Kidney (tissue), 14 donors: ENCODE results near the gene ADAMTS20. TPM values are rescaled to one million over a fixed set of nuclear protein-coding genes. Genes with fewer than 3 reads are reported as not detected.

Experiments used
- DNase-seq, 5 donors: peaks; one replicate each; pipeline ENCODE4 v3.0.0-alpha.2; 2013 to 2020
- FAIRE-seq: peaks from 2 replicates; lab custom pipeline; 2012; peaks lifted over from hg19 to GRCh38; lab: Jason Lieb, UNC
- H3K27ac ChIP-seq, 2 donors: one replicate each; pipeline ENCODE4 v1.7.0; 2013; ENCODE audit warnings: low read depth in 2 of 2, low read length in 2 of 2, inconsistent platforms in 1 of 2
- H3K27me3 ChIP-seq: one replicate; pipeline ENCODE4 v1.7.1; 2013; ENCODE audit warnings: low read length, inconsistent platforms; ENCODE audit not compliant: control insufficient read depth, insufficient read depth
- H3K36me3 ChIP-seq, 3 donors: one replicate each; pipeline versions ENCODE4 v1.7.0 to v1.7.1; 2013; ENCODE audit warnings: low read length in 3 of 3, control low read depth in 1 of 3, inconsistent platforms in 1 of 3; ENCODE audit not compliant: insufficient read depth in 3 of 3, control insufficient read depth in 2 of 3
- H3K4me1 ChIP-seq, 3 donors: one replicate each; pipeline versions ENCODE4 v1.7.0 to v1.7.1; 2013; ENCODE audit warnings: low read length in 3 of 3, inconsistent platforms in 1 of 3, low read depth in 1 of 3; ENCODE audit not compliant: control insufficient read depth in 2 of 3, insufficient read depth in 2 of 3
- H3K4me3 ChIP-seq, 3 donors: one replicate each; pipeline versions ENCODE4 v1.7.0 to v1.8.1; 2013; ENCODE audit warnings: low read length in 3 of 3, control low read depth in 1 of 3, inconsistent platforms in 1 of 3
- H3K9ac ChIP-seq, 3 donors: one replicate each; pipeline versions ENCODE4 v1.7.0 to v1.7.1; 2013; ENCODE audit warnings: low read length in 3 of 3, control low read depth in 1 of 3, inconsistent platforms in 1 of 3
- H3K9me3 ChIP-seq, 3 donors: one replicate each; pipeline versions ENCODE4 v1.7.0 to v1.7.1; 2013; ENCODE audit warnings: low read length in 3 of 3, control low read depth in 1 of 3, inconsistent platforms in 1 of 3; ENCODE audit not compliant: control insufficient read depth in 2 of 3, insufficient read depth in 1 of 3
- intact Hi-C: fragments of 100-400 bp; cut with DNase I; formaldehyde crosslinking; loops from one replicate; pipeline ENCODE4 v1.11.1; 2022
- polyA plus RNA-seq: library from polyadenylated mRNA; stranded (reverse); fragments of 350-450 nt; fragmentation: Illumina TruSeq; extraction: RNeasy Lipid Tissue Mini Kit (QIAGEN cat#74804); gene quantifications from one replicate; pipeline ENCODE4 v1.2.3, GENCODE V29; 2014; ENCODE audit warnings: low read depth, low replicate concordance; ENCODE audit not compliant: insufficient read depth
- total RNA-seq: library from RNA; stranded (reverse); fragmentation: NEBNext Ultra II Directional; extraction: Animal tissue kit (Norgen Biotek cat#: 25700); gene quantifications from one replicate; pipeline ENCODE4 v1.2.1, GENCODE V29; 2021
- TF ChIP-seq, protein P1 (sequence below): IDR thresholded peaks from 3 replicates; pipeline ENCODE4 v1.5.1; 2012; ENCODE audit warnings: mild to moderate bottlenecking, moderate library complexity, borderline replicate concordance; ENCODE audit not compliant: insufficient read depth; ENCODE audit errors: extremely low read depth
- donor health status: control.
- donor health status: control.
- donor health status: control.
- donor health status: control.
- donor health status: control.
- donor health status: DM: yes; HTN: yes; CAD: no.
- donor health status: Normal renal cell carcinoma (clear cell type).

Gene ADAMTS20
- total and polyA plus RNA-seq, 2 donors from 2014 or later = not detected

- intact Hi-C loops = no loop called here
- Histone ChIP-seq H3K9ac (no peak overlapping the region), H3K27ac (no peak overlapping the region), H3K4me1 (no peaks in the 10 kb centered on the region), H3K4me3 (no peak overlapping the region), H3K27me3 (no peaks in the 10 kb centered on the region), H3K9me3 (no peaks in the 10 kb centered on the region), H3K36me3 (no peaks in the 10 kb centered on the region)
- DNase-seq (peak in 3 of 5 donors; percentile 37 to 71 (median 54)), FAIRE-seq (peak; percentile 33)
- TF ChIP-seq, protein P1, sequence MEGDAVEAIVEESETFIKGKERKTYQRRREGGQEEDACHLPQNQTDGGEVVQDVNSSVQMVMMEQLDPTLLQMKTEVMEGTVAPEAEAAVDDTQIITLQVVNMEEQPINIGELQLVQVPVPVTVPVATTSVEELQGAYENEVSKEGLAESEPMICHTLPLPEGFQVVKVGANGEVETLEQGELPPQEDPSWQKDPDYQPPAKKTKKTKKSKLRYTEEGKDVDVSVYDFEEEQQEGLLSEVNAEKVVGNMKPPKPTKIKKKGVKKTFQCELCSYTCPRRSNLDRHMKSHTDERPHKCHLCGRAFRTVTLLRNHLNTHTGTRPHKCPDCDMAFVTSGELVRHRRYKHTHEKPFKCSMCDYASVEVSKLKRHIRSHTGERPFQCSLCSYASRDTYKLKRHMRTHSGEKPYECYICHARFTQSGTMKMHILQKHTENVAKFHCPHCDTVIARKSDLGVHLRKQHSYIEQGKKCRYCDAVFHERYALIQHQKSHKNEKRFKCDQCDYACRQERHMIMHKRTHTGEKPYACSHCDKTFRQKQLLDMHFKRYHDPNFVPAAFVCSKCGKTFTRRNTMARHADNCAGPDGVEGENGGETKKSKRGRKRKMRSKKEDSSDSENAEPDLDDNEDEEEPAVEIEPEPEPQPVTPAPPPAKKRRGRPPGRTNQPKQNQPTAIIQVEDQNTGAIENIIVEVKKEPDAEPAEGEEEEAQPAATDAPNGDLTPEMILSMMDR = peak; percentile 68
These were observed 107.0 kb downstream of the ADAMTS20 start for GRCh38 chr12:43444940-43445564.

DNA sequence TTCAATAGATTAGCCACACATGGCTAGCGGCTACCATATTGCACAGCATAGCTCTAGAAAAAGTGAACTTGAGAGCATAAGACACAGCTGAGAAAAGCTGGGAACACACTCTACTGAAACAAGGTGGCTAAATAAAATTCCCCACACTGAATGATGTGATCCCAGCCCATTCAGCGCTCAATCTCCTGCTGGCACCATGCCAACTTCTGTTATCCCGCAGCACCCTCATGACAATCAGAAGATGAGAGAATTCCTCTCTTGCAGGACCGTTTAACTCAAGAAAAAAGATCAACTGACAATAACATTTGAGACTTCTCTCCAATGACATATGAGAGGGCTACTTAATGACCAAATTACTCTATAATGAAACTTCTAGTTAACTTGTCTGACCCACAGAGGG is 115.4 kb downstream of the ADAMTS20 start:
- intact Hi-C loops = no loop called here
- H3K9ac ChIP-seq = no peak overlapping the region
- TF ChIP-seq, protein P1 = no peak
- no peaks in the 10 kb centered on the region for H3K9me3 ChIP-seq
- no peaks in the 10 kb centered on the region for H3K27me3 ChIP-seq
- FAIRE-seq (no peak), DNase-seq (no peak)
- H3K36me3 ChIP-seq = no peaks in the 10 kb centered on the region
- no peak overlapping the region for H3K27ac ChIP-seq
- H3K4me1 ChIP-seq = no peaks in the 10 kb centered on the region
- no peak overlapping the region for H3K4me3 ChIP-seq

GRCh38 chr12:43434614-43435013 is 117.4 kb downstream of the ADAMTS20 start:
- no peaks in the 10 kb centered on the region for H3K36me3 ChIP-seq
- no peaks in the 10 kb centered on the region for H3K9me3 ChIP-seq
- H3K4me1 ChIP-seq = no peaks in the 10 kb centered on the region
- intact Hi-C loops = no loop called here
- H3K9ac ChIP-seq = no peak overlapping the region
- DNase-seq = no peak
- H3K4me3 ChIP-seq = no peak overlapping the region
- no peak overlapping the region for H3K27ac ChIP-seq
- no peak for FAIRE-seq
- no peaks in the 10 kb centered on the region for H3K27me3 ChIP-seq
- TF ChIP-seq, protein P1 = no peak
